Activated CD4-positive, alpha-beta T cell treated with anti-CD3 and anti-CD28 coated beads for 36 hours (primary cell): Measurements from ENCODE around the gene RNF168. TPM values are rescaled to one million over a fixed set of nuclear protein-coding genes. Genes with fewer than 3 reads are reported as not detected.
A peak's percentile ranks its signal among the peaks of the same experiment; 100 is the strongest.
"Not testable (repeated sequence)": the region's sequence is repeated elsewhere in the genome, so short reads cannot be mapped to it uniquely, and the experiment has no call there.

Source experiments
- ATAC-seq: fragments of 200-7000 bp; cut with Tn5 transposase; one replicate; pipeline ENCODE4 v1.10.0; 2021; ENCODE audit warnings: mild to moderate bottlenecking, moderate library complexity
- CTCF ChIA-PET: fragments of 350-600 bp; sonication (Branson Sonifier 250); formaldehyde crosslinking; loops from one replicate; lab custom pipeline; 2021; ENCODE audit warnings: antibody characterized with exemption; lab: Charles Lee
- POLR2A ChIA-PET: fragments of 350-600 bp; sonication (Branson Sonifier 250); formaldehyde crosslinking; loops from one replicate; lab custom pipeline; 2021; ENCODE audit warnings: antibody characterized with exemption, inconsistent platforms; lab: Charles Lee
- DNase-seq: peaks from one replicate; pipeline ENCODE4 v3.0.0-alpha.2; 2020
- H3K27ac Mint-ChIP-seq: one replicate; pipeline ENCODE4 v1.8.0; 2021; ENCODE audit warnings: mixed read lengths
- H3K27me3 Mint-ChIP-seq: one replicate; pipeline ENCODE4 v1.8.0; 2021; ENCODE audit warnings: mixed read lengths
- H3K36me3 Mint-ChIP-seq: one replicate; pipeline ENCODE4 v1.8.0; 2021; ENCODE audit warnings: low read depth, mixed read lengths
- H3K4me1 Mint-ChIP-seq: one replicate; pipeline ENCODE4 v1.8.0; 2021; ENCODE audit warnings: mixed read lengths
- H3K4me3 Mint-ChIP-seq: one replicate; pipeline ENCODE4 v1.8.0; 2021; ENCODE audit warnings: mild to moderate bottlenecking, moderate library complexity, mixed read lengths
- H3K9me3 Mint-ChIP-seq: one replicate; pipeline ENCODE4 v1.8.0; 2021; ENCODE audit warnings: low read depth, mixed read lengths
- intact Hi-C, 2 experiments: fragments of 100-400 bp; cut with DNase I in 1 of 2; cut with micrococcal nuclease in 1 of 2; formaldehyde crosslinking; loops; one replicate each; pipeline versions ENCODE4 v1.14.2 to v1.15.1; 2022 to 2024; cut with DNase I, micrococcal nuclease
- total RNA-seq, 2 experiments: library from RNA; stranded (reverse); gene quantifications; one replicate each; pipeline ENCODE4 v1.2.3, GENCODE V29; 2021

Gene RNF168
- total RNA-seq, 2 experiments from 2014 or later = 20.8 to 21.8 TPM

DNA sequence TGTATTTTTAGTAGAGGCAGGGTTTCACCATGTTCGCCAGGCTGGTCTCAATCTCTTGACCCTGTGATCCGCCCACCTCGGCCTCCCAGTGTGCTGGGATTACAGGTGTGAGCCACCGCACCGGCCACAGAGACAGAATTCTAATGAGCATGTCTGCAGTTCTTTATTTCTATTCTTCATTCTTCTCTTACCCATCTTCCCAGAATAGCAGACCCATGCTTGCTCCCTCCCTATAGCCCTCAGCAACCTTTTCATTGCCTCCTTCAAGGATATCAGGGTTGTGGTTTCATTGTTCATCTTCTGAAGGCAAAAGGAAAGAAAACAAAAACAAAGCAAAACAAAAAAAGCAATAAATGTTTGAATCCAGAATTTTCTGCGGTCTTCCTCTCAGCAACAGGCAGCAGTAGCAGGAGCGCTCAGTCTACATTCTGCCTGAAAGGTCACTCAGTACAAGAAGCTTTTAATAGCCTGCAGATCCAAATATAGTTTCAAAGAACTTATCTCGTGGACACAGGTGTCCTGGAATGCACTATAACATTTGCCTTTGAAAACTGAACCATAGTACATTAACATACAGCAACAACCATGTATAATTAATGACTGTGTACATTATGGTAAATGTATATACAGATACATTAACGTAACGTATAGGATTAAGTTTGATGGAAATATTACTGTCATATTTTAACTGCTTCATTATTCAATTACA, 11.5 kb upstream of the RNF168 start, which contains the start of gene SMCO1:
Gene SMCO1, minus strand, starts transcription at position 434 of the 709 bp plus-strand sequence. Its CDS starts 137 bp downstream, at position 297.
- ChIA-PET CTCF (interaction anchor here (1.4 to 1.5 kb wide), 2 partner anchors 8 to 56 kb away, joined by 3 to 7 read pairs; no protein-coding TSS in a partner anchor), POLR2A (no interaction called here)
- Mint-ChIP-seq H3K27me3 (peaks cover 4% of the 10 kb centered on the region), H3K4me1 (no peaks in the 10 kb centered on the region), H3K4me3 (no peak within 1 kb of the TSS), H3K9me3 (peaks cover 13% of the 10 kb centered on the region), H3K36me3 (peaks cover 2% of the 10 kb centered on the region), H3K27ac (no peak within 1 kb of the TSS)
- intact Hi-C loops = no loop called here
- no peak for DNase-seq
- no peak for ATAC-seq

GRCh38 chr3:196514350-196514716, 10.8 kb upstream of the RNF168 start:
- ChIA-PET CTCF (interaction anchor here (1.4 to 1.6 kb wide), 3 partner anchors 9 to 57 kb away, joined by 3 to 7 read pairs (median 5); no protein-coding TSS in a partner anchor), POLR2A (no interaction called here)
- no peaks in the 10 kb centered on the region for H3K4me1 Mint-ChIP-seq
- intact Hi-C loops = no loop called here
- H3K9me3 Mint-ChIP-seq = peaks cover 6% of the 10 kb centered on the region
- no peak overlapping the region for H3K27ac Mint-ChIP-seq
- ATAC-seq = no peak
- H3K4me3 Mint-ChIP-seq = no peak overlapping the region
- no peaks in the 10 kb centered on the region for H3K36me3 Mint-ChIP-seq
- peaks cover 4% of the 10 kb centered on the region for H3K27me3 Mint-ChIP-seq
- no peak for DNase-seq

DNA sequence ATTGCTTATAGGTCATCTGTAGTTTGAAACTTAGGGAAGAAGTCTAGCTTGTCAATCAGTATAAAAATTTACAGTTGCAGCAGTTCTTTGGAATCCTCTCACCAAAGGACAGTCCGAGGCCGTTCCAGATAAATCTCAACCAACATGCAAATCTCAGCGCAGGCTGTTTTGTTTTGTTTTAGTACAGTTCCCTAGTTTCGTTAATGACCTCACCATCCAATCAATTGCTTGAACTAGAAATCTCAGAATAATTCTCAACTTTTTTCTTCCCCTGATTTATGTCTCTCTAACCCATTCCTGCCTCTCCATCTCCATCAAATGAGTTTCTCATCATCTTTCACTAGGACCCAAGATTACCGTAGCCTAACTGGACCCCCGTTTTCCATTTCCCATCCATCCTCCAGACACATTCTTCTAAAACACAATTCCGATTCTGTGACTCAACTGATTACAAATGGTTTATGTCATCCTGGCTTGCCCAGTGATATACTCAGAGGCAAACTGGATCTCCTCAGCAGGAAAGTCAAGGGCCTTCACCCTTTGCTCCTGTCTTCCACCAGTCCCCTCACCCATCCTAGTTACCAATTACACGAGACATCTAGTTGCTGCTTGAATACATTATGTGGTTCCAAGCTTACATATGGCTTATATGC, 10.3 kb upstream of the RNF168 start:
- Mint-ChIP-seq H3K27me3 (peaks cover 4% of the 10 kb centered on the region), H3K4me1 (no peaks in the 10 kb centered on the region), H3K27ac (no peak overlapping the region), H3K36me3 (no peaks in the 10 kb centered on the region), H3K4me3 (no peak overlapping the region), H3K9me3 (peaks cover 2% of the 10 kb centered on the region)
- ChIA-PET POLR2A (no interaction called here), CTCF (interaction anchor here (1.4 to 1.6 kb wide), 3 partner anchors 9 to 57 kb away, joined by 3 to 7 read pairs (median 5); no protein-coding TSS in a partner anchor)
- DNase-seq (no peak), ATAC-seq (no peak)
- intact Hi-C loops = no loop called here

DNA sequence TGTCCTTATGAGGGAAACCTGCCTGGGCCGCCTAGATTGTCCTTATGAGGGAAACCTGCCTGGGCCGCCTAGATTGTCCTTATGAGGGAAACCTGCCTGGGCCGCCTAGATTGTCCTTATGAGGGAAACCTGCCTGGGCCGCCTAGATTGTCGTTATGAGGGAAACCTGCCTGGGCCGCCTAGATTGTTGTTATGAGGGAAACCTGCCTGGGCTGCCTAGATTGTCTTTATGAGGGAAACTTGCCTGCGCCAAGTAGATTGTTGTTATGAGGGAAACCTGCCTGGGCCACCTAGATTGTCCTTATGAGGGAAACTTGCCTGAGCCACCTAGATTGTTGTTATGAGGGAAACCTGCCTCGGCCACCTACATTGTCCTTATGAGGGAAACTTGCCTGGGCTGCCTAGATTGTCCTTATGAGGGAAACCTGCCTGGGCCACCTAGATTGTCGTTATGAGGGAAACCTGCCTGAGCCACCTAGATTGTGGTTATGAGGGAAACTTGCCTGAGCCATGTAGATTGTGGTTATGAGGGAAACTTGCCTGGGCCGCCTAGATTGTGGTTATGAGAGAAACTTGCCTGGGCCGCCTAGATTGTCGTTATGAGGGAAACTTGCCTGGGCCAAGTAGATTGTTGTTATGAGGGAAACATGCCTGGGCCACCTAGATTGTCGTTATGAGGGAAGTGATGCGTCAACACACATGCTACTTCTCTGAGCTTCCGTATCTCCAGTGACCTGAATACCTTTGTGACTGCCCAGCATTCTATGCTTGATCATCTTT, 8.3 kb upstream of the RNF168 start:
- H3K9me3 Mint-ChIP-seq, intact Hi-C loops, H3K4me1 Mint-ChIP-seq, H3K4me3 Mint-ChIP-seq, ATAC-seq, H3K27me3 Mint-ChIP-seq, H3K36me3 Mint-ChIP-seq, POLR2A ChIA-PET, DNase-seq, H3K27ac Mint-ChIP-seq: not testable (repeated sequence)
- CTCF ChIA-PET = interaction anchor here (0.9 to 1.2 kb wide), 2 partner anchors 11 to 140 kb away, joined by 5 to 6 read pairs; no protein-coding TSS in a partner anchor

- H3K27me3 Mint-ChIP-seq, POLR2A ChIA-PET, H3K36me3 Mint-ChIP-seq, intact Hi-C loops, H3K27ac Mint-ChIP-seq, H3K4me1 Mint-ChIP-seq, DNase-seq, ATAC-seq, H3K9me3 Mint-ChIP-seq, H3K4me3 Mint-ChIP-seq: not testable (repeated sequence)
- CTCF ChIA-PET = interaction anchor here (1.5 to 5.4 kb wide), 2 partner anchors 8 to 11 kb away, joined by 3 to 35 read pairs; no protein-coding TSS in a partner anchor
Measured at GRCh38 chr3:196511108-196511507, 7.5 kb upstream of the RNF168 start.

GRCh38 chr3:196506687-196507086, 3.1 kb upstream of the RNF168 start:
- peaks cover 8% of the 10 kb centered on the region for H3K9me3 Mint-ChIP-seq
- H3K27me3 Mint-ChIP-seq = no peaks in the 10 kb centered on the region
- H3K4me1 Mint-ChIP-seq = peaks cover 5% of the 10 kb centered on the region
- DNase-seq (no peak), ATAC-seq (no peak)
- intact Hi-C loops = no loop called here
- CTCF ChIA-PET = interaction anchor here (1.1 to 5.4 kb wide), 2 partner anchors 16 to 22 kb away, joined by 4 to 35 read pairs; no protein-coding TSS in a partner anchor
- peaks cover 2% of the 10 kb centered on the region for H3K36me3 Mint-ChIP-seq
- POLR2A ChIA-PET = no interaction called here
- no peak overlapping the region for H3K4me3 Mint-ChIP-seq
- H3K27ac Mint-ChIP-seq = no peak overlapping the region

GRCh38 chr3:196504556-196504955, 988 bp upstream of the RNF168 start:
- peaks cover 8% of the 10 kb centered on the region for H3K9me3 Mint-ChIP-seq
- H3K27ac Mint-ChIP-seq = no peak overlapping the region
- ChIA-PET CTCF (interaction anchor here (0.6 to 1.7 kb wide), 3 partner anchors 14 to 24 kb away, joined by 3 to 8 read pairs (median 4); no protein-coding TSS in a partner anchor), POLR2A (interaction anchor here (0.6 kb wide), 1 partner anchor 215 kb away, joined by 3 read pairs; no protein-coding TSS in a partner anchor)
- peak overlapping the region; percentile 96 for H3K4me3 Mint-ChIP-seq
- no peaks in the 10 kb centered on the region for H3K27me3 Mint-ChIP-seq
- ATAC-seq = no peak
- H3K36me3 Mint-ChIP-seq = peaks cover 18% of the 10 kb centered on the region
- intact Hi-C loops = loop anchor here (5.0 kb wide), 2 partner anchors 232 to 962 kb away; partner anchors contain the start of gene PPP1R2 (in 1 of the 2)
- DNase-seq = no peak
- peaks cover 14% of the 10 kb centered on the region for H3K4me1 Mint-ChIP-seq

- intact Hi-C loops = loop anchor here (5.0 kb wide), 2 partner anchors 232 to 962 kb away; partner anchors contain the start of gene PPP1R2 (in 1 of the 2)
- CTCF ChIA-PET = interaction anchor here (0.6 to 1.7 kb wide), 2 partner anchors 14 to 24 kb away, joined by 3 to 8 read pairs; no protein-coding TSS in a partner anchor
- not testable (repeated sequence) for ATAC-seq, DNase-seq, H3K9me3 Mint-ChIP-seq, H3K27me3 Mint-ChIP-seq
- Mint-ChIP-seq H3K4me1 (peaks cover 19% of the 10 kb centered on the region), H3K27ac (peak overlapping the region; percentile 97), H3K36me3 (peaks cover 23% of the 10 kb centered on the region), H3K4me3 (peak overlapping the region; percentile 96)
- POLR2A ChIA-PET = interaction anchor here (0.6 kb wide), 1 partner anchor 215 kb away, joined by 3 read pairs; no protein-coding TSS in a partner anchor
Measured at GRCh38 chr3:196504077-196504398, 470 bp upstream of the RNF168 start.

GRCh38 chr3:196502775-196503195, 783 bp downstream of the RNF168 start:
- ChIA-PET CTCF (interaction anchor here (0.8 to 3.1 kb wide), 2 partner anchors 19 to 26 kb away, joined by 3 to 10 read pairs; no protein-coding TSS in a partner anchor), POLR2A (interaction anchor here (1.0 kb wide), 1 partner anchor 237 kb away, joined by 3 read pairs; no protein-coding TSS in a partner anchor)
- Mint-ChIP-seq H3K36me3 (peaks cover 31% of the 10 kb centered on the region), H3K27me3 (no peaks in the 10 kb centered on the region), H3K9me3 (peaks cover 8% of the 10 kb centered on the region), H3K4me1 (peaks cover 27% of the 10 kb centered on the region), H3K4me3 (peak overlapping the region; percentile 96), H3K27ac (peak overlapping the region; percentile 97)
- DNase-seq = peak; percentile 77
- ATAC-seq = peak; percentile 39
- intact Hi-C loops = loop anchor here (1.0 to 5.0 kb wide), 19 partner anchors 20 to 960 kb away; partner anchors contain the start of genes UBXN7 (in 2 of the 2), CEP19 (in 1 of the 2), DYNLT2B (in 1 of the 2) and FBXO45 (in 1 of the 2)

GRCh38 chr3:196501316-196502044, 2.1 kb downstream of the RNF168 start:
- POLR2A ChIA-PET = interaction anchor here (0.7 to 0.8 kb wide), 4 partner anchors 44 to 391 kb away, joined by 3 to 4 read pairs (median 3); no protein-coding TSS in a partner anchor
- CTCF ChIA-PET = interaction anchor here (0.6 to 3.1 kb wide), 6 partner anchors 15 to 183 kb away, joined by 3 to 10 read pairs (median 4); no protein-coding TSS in a partner anchor
- no peaks in the 10 kb centered on the region for H3K27me3 Mint-ChIP-seq
- peak; percentile 46 for ATAC-seq
- peaks cover 29% of the 10 kb centered on the region for H3K4me1 Mint-ChIP-seq
- intact Hi-C loops = loop anchor here (2.0 to 5.0 kb wide), 7 partner anchors 27 to 959 kb away; partner anchors contain the start of genes NRROS (in 1 of the 2), PPP1R2 (in 1 of the 2) and UBXN7 (in 1 of the 2)
- peaks cover 31% of the 10 kb centered on the region for H3K36me3 Mint-ChIP-seq
- peak overlapping the region; percentile 96 for H3K4me3 Mint-ChIP-seq
- peaks cover 4% of the 10 kb centered on the region for H3K9me3 Mint-ChIP-seq
- H3K27ac Mint-ChIP-seq = peak overlapping the region; percentile 97
- peak; percentile 64 for DNase-seq
